GF-D8 (cell line): ENCODE data around the gene HNF1B.
A peak's percentile ranks its signal among the peaks of the same experiment; 100 is the strongest.

Experiments
- DNase-seq: peaks from one replicate; lab custom pipeline; 2025; lab: John Stamatoyannopoulos, UW

The HNF1B gene

GRCh38 chr17:37761961-37762360 is 17.1 kb upstream of the HNF1B start:
- DNase-seq = no peak

DNA sequence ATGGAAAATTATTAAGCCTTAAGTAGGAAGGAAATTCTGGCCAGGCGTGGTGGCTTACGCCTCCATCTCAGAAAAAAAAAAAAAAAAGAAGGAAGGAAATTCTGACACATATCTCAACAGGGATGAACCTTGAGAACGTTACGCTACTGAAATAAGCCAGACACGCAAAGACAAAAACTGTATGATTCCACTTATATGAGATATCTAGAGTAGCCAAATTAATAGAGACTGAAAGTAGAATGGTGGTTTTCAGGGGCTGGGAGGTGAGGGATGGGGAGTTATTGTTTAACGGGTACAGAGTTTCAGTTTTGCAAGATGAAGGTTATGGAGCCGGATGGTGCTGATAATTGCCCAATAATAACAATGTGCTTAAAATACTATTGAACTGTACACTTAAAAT is 16.2 kb upstream of the HNF1B start:
- DNase-seq = peak; percentile 2

DNA sequence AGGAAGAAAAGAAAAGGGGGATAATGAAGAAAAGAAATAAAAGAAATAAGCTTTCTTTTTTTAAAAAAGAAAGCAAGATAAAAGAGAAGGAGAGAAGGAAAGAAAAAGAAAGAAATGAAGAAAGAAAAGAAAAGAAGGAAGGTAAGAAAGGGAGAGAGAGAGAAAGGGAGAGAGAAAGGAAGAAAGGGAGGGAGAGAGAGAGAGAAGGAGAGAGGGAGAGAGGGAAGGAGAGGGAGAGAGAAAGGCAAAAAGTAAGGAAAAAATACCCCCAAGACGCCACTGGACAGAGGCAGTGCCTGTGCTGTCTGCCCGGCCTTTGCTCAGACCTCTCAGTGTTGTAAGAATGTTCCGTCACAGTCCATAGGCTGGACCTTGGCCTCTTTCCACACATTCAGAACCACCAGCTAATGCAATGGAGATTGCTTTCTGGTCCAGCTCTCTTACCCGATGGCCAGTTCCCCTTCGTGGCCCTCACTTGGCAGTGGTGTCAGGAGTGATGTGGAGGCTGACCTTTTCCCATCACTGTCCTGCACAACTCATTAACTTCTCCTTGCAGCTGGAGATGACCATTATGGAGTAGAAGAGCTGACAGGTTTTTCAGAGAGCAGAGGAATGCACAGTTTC is 14.3 kb upstream of the HNF1B start:
- no peak for DNase-seq

DNA sequence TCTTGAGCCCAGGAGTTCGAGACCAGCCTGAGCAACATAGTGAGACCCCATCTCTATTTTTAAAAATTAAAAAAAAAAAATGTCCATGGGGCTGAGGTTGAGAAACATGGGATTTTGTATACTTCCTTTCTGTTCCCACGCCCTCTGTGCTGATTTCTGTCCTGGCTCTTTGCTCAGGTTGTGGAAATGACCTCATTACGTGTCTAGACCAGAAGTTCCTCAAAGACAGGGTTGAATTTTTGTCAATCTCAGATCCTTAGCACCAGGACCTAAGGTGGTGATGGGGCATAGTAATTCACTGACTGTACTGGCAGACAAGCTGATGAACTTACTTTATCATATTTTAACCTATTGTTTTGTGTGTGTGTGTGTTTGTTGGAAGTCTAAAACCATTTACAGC is 11.2 kb upstream of the HNF1B start:
- no peak for DNase-seq

- DNase-seq = no peak
Observed at GRCh38 chr17:37755455-37755854, 10.6 kb upstream of the HNF1B start.

DNA sequence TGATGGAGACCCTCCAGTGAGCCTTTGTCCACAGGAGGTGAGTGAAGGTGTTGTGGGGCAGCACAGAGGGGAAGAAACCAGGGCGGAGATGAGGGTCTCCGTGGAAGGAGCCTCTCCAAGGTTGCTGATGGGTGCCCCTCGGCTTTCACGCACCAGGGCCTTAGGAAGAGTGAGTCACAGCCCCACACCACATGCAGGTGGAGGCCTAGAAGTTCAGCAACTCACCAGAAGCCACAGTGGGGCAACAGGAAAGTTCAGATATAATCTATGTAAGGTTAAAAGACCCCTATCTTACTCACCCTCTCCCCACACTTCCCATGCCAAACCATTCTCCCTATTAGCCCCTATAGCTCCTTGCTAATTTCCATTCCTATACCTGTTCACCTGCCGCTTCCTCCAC is 9.5 kb upstream of the HNF1B start:
- DNase-seq = no peak

DNA sequence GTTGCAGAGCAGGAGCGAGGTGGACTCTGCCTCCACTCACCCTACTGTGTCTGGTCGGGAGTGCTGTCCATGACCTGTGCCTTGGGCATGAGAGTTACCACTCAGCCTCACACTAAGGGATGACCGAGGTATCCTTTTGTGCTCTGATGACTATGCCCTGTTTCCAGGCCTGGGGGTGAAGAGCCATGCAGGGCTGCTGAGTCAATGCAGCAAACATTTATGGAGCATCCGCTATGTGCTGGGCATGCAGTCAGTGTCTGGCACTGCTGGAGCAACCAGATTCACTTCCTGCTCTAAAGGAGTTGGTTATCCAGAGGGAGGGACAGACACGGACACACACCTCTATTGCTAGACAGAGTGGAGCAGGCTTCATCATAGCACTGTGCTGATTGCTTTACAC is 7.6 kb upstream of the HNF1B start:
- no peak for DNase-seq

GRCh38 chr17:37750768-37751475 is 6.1 kb upstream of the HNF1B start:
- no peak for DNase-seq

- no peak for DNase-seq
Observed at GRCh38 chr17:37750292-37750691, 5.4 kb upstream of the HNF1B start.

DNA sequence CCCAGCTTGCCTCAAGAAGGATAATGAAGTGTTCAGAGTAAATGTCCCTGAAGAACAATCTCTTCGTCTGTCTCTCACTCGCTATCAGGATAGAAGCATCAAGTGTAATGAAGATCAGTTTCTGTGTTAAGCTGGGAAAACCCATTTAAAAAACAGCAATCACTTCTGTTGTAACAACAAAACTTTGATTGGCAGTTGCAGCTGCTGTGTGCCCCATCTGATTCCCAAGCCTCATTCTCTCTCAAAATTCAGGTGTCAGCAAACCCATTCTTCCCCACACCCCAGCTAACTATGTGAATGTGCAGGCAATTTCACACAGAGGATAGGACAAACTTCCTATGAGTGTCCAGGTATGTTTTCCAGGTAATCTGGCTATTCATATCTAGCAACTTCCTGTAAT is 2.4 kb upstream of the HNF1B start:
- no peak for DNase-seq

GRCh38 chr17:37746617-37747016 is 1.8 kb upstream of the HNF1B start:
- DNase-seq = no peak

- no peak for DNase-seq
Observed at GRCh38 chr17:37745801-37746426, 1.1 kb upstream of the HNF1B start.

- DNase-seq = no peak
Observed at GRCh38 chr17:37744633-37744927, 279 bp downstream of the HNF1B start.

DNA sequence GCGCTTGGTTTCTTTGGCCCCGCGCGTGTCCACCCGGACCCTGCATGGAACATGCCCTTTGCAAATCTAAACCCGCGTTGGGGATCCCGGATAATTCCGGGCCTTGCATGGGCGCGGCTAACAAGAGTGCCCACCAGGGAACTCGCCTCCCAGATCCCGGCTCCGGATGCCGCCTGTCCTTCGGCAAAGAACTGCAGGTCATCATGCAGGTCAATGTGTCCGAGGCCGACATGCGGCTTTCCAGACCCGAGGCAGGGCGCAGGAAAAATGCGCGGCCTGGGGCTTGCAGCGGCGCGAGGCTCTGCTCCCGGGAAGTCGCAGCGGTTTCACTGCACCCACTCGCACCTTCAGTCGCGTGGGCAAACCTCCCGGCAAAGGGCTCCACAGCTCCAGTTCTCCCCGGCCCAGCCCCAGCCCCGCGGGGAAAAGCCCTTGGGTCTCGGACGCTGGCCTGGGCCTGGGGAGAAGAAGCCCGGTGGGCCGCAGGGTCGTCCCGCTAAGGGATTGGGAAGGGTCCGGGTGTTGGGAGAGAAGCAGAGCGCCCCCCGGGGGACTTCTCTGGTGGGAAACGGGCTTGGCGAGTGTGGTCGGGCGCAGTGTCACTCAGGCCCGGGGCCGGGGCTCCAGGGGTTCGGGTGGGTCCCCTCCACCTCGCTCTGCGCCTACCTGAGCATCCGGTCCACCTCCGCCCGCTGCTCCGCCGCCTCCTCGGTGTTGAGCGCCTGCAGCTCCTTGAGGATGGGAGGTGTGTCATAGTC is 805 bp downstream of the HNF1B start:
- DNase-seq = no peak

DNA sequence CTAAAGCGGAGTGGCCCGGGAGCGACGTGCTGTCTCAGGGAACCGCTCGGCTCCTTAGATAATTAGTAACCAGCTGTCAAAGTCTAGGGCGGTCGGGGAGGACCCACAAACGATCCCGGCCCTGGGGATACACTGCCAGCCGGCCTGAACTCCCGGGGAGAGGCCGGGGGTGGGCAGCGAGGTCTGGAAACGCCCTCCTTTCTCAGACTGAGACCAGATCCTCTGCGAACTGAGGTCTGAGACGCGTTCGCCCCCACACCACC is 1.3 kb downstream of the HNF1B start:
- DNase-seq = no peak

- no peak for DNase-seq
Observed at GRCh38 chr17:37742762-37743611, 1.9 kb downstream of the HNF1B start.

DNA sequence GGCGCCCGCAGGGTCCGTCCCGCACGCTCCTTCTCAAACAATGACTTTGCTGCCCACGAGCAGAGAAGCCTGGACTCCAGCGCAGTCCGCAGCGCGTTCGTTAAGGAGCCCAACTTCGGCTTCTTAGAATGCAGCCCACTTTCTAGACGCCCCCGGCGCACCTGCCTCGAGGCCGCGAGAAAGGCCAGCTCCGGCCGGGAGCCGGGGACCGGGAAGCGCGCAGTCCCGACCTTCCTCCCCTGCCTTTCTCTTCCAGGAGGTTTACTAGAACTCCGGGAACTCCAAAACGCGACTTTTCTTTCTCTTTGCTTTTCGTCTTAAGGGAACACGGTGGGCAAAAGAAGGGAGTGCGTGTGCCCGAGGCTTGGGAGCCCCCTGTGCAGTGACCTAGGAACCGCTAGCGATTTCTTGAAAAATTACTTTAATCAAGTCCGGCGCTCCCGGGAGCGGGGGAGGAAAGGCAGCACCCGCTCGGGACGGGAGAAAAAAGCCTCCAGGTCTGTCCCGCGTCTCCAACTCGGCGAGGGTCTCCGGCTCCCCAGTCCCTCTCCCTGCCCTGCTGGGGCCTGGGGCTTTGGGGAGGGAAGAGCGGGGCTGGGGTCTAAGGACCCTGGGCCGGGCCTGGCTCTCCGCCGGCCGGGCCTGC is 2.6 kb downstream of the HNF1B start:
- no peak for DNase-seq

DNA sequence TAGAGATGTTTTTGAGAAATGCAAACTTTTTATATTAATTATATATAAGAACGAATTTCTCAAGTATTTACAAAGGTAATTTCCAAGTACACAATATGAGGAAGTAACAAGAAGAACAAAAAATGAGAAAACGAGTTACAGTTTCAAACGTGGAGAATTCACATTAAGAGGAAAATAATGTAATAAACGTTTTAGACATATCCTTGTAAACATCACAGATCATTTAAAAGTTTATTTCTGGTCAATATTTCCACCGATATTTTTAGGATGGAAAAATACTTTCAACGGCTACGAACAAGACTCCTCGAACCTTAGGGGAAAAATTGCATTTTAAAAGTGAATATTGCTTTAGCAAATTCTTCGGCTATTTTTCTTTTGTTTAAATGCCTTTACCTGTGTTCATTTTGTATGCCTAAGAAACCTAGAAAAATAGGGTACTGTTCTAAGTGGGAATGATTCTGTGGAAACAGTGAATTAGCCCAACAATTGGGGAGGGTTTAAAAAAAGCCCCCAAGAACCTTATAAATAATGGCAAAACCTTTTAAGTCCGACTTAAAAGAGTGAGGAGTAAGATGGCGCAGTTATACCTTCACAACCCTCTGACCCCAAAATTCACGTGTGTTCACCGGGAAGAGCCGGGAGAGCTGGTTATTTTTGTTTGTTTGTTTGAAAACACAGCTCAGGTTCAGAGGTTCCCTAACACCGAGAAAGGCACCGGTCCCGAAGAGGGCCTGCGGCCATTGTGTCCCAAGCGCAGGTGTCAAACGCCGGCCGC is 3.3 kb downstream of the HNF1B start:
- no peak for DNase-seq

- DNase-seq = no peak
Observed at GRCh38 chr17:37740915-37741314, 3.9 kb downstream of the HNF1B start.

- DNase-seq = no peak
Observed at GRCh38 chr17:37737971-37738370, 6.9 kb downstream of the HNF1B start.

DNA sequence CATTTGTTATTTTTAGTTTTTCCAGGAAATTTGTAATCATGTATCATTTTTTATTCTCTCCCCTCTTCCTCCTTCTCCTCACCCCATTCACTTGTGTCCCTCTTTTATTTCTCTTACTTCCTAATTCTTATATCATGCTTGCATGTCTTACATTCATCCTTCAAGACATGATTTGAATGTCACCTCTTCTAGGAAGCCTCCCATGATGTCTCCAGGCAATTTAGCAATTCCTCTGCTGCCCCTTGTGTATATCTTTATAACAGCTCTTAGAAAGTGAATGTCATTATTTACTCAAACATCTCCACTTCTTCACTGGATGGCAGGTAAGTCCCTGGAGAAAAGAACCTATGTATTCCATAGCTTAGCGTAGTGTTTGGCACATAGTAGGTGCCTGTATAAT is 7.8 kb downstream of the HNF1B start:
- no peak for DNase-seq
